NB4 (cell line): ENCODE data around the gene SCGN.
A peak's percentile ranks its signal among the peaks of the same experiment; 100 is the strongest.

Experiments used
- DNase-seq: peaks from one replicate; pipeline ENCODE4 v3.0.0; 2010; ENCODE audit warnings: low read depth
- H3K4me3 ChIP-seq: one replicate; pipeline ENCODE4 v1.5.1; 2011; ENCODE audit warnings: mild to moderate bottlenecking, low read depth, low read length, moderate library complexity
- MYC ChIP-seq: IDR thresholded peaks from 2 replicates; pipeline ENCODE4 v1.6.1; 2011; ENCODE audit warnings: low read depth, low read length
- POLR2A ChIP-seq: IDR thresholded peaks from 2 replicates; pipeline ENCODE4 v1.6.1; 2011; ENCODE audit warnings: mild to moderate bottlenecking; ENCODE audit not compliant: insufficient read length; ENCODE audit errors: extremely low read depth
- TF ChIP-seq, protein P1 (sequence below): IDR thresholded peaks from one replicate; pipeline ENCODE4 v1.5.1; 2012; ENCODE audit warnings: low read depth, low read length
- TF ChIP-seq, protein P2 (sequence below): IDR thresholded peaks from 2 replicates; pipeline ENCODE4 v1.6.1; 2011; ENCODE audit warnings: low read depth, low read length

The SCGN gene

DNA sequence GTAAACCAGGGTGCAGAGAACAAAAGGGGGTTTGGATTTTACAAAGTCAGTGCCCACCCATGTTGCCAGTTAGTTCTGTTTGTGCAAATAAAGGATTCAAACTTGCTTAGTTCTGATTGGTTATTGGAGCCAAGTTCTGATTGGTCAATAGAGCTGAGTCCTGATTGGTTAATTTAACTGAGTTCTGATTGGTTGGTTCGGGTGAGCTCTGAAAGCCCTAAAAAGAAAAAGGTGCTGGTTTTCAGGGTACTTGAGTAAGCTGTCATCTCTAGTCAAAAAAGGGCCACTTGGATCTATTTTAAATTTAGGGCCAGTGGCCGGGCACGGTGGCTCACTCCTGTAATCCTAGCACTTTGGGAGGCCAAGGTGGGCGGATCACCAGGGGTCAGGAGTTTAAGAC is 47.6 kb downstream of the SCGN start:
- no peak for DNase-seq

GRCh38 chr6:25700761-25701160 is 48.7 kb downstream of the SCGN start:
- DNase-seq, result no peak
- no peak for TF ChIP-seq MYC
- no peak for TF ChIP-seq POLR2A
- TF ChIP-seq, protein P1, sequence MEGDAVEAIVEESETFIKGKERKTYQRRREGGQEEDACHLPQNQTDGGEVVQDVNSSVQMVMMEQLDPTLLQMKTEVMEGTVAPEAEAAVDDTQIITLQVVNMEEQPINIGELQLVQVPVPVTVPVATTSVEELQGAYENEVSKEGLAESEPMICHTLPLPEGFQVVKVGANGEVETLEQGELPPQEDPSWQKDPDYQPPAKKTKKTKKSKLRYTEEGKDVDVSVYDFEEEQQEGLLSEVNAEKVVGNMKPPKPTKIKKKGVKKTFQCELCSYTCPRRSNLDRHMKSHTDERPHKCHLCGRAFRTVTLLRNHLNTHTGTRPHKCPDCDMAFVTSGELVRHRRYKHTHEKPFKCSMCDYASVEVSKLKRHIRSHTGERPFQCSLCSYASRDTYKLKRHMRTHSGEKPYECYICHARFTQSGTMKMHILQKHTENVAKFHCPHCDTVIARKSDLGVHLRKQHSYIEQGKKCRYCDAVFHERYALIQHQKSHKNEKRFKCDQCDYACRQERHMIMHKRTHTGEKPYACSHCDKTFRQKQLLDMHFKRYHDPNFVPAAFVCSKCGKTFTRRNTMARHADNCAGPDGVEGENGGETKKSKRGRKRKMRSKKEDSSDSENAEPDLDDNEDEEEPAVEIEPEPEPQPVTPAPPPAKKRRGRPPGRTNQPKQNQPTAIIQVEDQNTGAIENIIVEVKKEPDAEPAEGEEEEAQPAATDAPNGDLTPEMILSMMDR, result no peak
- TF ChIP-seq, protein P2, sequence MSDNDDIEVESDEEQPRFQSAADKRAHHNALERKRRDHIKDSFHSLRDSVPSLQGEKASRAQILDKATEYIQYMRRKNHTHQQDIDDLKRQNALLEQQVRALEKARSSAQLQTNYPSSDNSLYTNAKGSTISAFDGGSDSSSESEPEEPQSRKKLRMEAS, result no peak
- H3K4me3 ChIP-seq, result no peak overlapping the region

More for the DNA sequence above, 47.6 kb downstream of the SCGN start:
- no peak overlapping the region for H3K4me3 ChIP-seq
- TF ChIP-seq, protein P2, result no peak
- TF ChIP-seq MYC (no peak), POLR2A (no peak)
- TF ChIP-seq, protein P1, result no peak

GRCh38 chr6:25701807-25702206 is 49.8 kb downstream of the SCGN start:
- H3K4me3 ChIP-seq, result no peak overlapping the region
- no peak for TF ChIP-seq MYC
- DNase-seq, result no peak

DNA sequence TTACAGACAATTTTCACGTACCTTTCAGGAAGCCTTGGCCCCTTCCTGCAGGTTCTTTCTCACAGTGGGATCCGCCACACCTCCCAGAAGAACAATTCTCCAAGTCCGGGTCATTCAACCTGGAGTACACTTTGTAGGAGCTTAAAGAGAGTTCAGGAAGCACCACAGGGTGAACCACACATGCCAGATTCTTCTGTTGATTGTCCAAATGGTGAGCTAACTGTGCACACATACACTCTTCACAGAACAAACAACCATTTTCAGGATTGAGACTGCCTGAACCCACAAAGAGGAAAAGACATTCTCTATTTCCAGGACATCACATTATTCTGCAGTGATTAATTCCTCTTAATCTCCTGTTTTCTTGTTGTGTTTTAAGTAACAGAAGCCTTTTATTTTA is 51.0 kb downstream of the SCGN start:
- no peak for DNase-seq
- TF ChIP-seq POLR2A (no peak), MYC (no peak)
- TF ChIP-seq, protein P1, result no peak
- TF ChIP-seq, protein P2, result no peak
- no peak overlapping the region for H3K4me3 ChIP-seq

- no peak overlapping the region for H3K4me3 ChIP-seq
- no peak for DNase-seq
- TF ChIP-seq MYC (no peak), POLR2A (no peak)
- TF ChIP-seq, protein P1, result no peak
- TF ChIP-seq, protein P2, result no peak
Observed at GRCh38 chr6:25704001-25704400, 52.0 kb downstream of the SCGN start.

- peak; percentile 12 for DNase-seq
Observed at GRCh38 chr6:25706314-25707014, 54.4 kb downstream of the SCGN start.

More at GRCh38 chr6:25706314-25707014, 54.4 kb downstream of the SCGN start:
- H3K4me3 ChIP-seq, result no peak overlapping the region
- TF ChIP-seq POLR2A (no peak), MYC (no peak)
- TF ChIP-seq, protein P1, result no peak
- TF ChIP-seq, protein P2, result no peak
